BLaER1 (cell line): ENCODE results near the gene CDT1.

ENCODE experiments used
- H3K27ac ChIP-seq: shearing (Covaris generic); formaldehyde crosslinking; 2 replicates; pipeline ENCODE4 v1.8.1; 2022
- H3K27me3 ChIP-seq: shearing (Covaris generic); formaldehyde crosslinking; 2 replicates; pipeline ENCODE4 v1.8.1; 2022
- H3K36me3 ChIP-seq: shearing (Covaris generic); formaldehyde crosslinking; 2 replicates; pipeline ENCODE4 v1.8.1; 2022
- H3K4me1 ChIP-seq: shearing (Covaris generic); formaldehyde crosslinking; 2 replicates; pipeline ENCODE4 v1.8.1; 2022
- H3K4me2 ChIP-seq: shearing (Covaris generic); formaldehyde crosslinking; 2 replicates; pipeline ENCODE4 v1.8.1; 2022
- H3K4me3 ChIP-seq: shearing (Covaris generic); formaldehyde crosslinking; 2 replicates; pipeline ENCODE4 v1.8.1; 2022
- H3K9ac ChIP-seq: shearing (Covaris generic); formaldehyde crosslinking; 2 replicates; pipeline ENCODE4 v1.8.1; 2022
- H3K9me3 ChIP-seq: shearing (Covaris generic); formaldehyde crosslinking; 2 replicates; pipeline ENCODE4 v1.8.1; 2022
- H4K20me1 ChIP-seq: shearing (Covaris generic); formaldehyde crosslinking; 2 replicates; pipeline ENCODE4 v1.8.1; 2022
- Cebpa-rat ChIP-seq: shearing (Covaris generic); IDR thresholded peaks from 2 replicates; pipeline ENCODE4 v1.8.1; 2022

Gene CDT1

GRCh38 chr16:88854306-88855111, 50.9 kb downstream of the CDT1 start:
- Histone ChIP-seq H3K27me3 (no peaks in the 10 kb centered on the region), H3K4me1 (peaks cover 49% of the 10 kb centered on the region), H4K20me1 (peaks cover 83% of the 10 kb centered on the region), H3K4me2 (peak overlapping the region; percentile 97), H3K9me3 (no peaks in the 10 kb centered on the region), H3K27ac (no peak overlapping the region), H3K36me3 (peaks cover 37% of the 10 kb centered on the region), H3K4me3 (no peak overlapping the region), H3K9ac (peak overlapping the region; percentile 31; the same call in 1 of the 2 replicates)
- no peak for TF ChIP-seq Cebpa-rat

GRCh38 chr16:88855176-88855575, 51.6 kb downstream of the CDT1 start:
- Histone ChIP-seq H3K9ac (peak overlapping the region; percentile 31; the same call in 1 of the 2 replicates), H3K9me3 (no peaks in the 10 kb centered on the region), H3K4me2 (peak overlapping the region; percentile 97), H4K20me1 (peaks cover 83% of the 10 kb centered on the region), H3K4me1 (peaks cover 56% of the 10 kb centered on the region), H3K36me3 (peaks cover 30% of the 10 kb centered on the region), H3K27me3 (no peaks in the 10 kb centered on the region), H3K27ac (no peak overlapping the region), H3K4me3 (no peak overlapping the region)
- TF ChIP-seq Cebpa-rat: no peak

- Histone ChIP-seq H3K4me3 (peak overlapping the region; percentile 66), H3K27ac (peak overlapping the region; percentile 55; the same call in 1 of the 2 replicates), H3K4me2 (peak overlapping the region; percentile 97), H4K20me1 (peaks cover 83% of the 10 kb centered on the region), H3K9me3 (no peaks in the 10 kb centered on the region), H3K27me3 (no peaks in the 10 kb centered on the region), H3K36me3 (peaks cover 30% of the 10 kb centered on the region), H3K9ac (peak overlapping the region; percentile 74; the same call in 1 of the 2 replicates), H3K4me1 (peaks cover 62% of the 10 kb centered on the region)
- no peak for TF ChIP-seq Cebpa-rat
Observed at GRCh38 chr16:88855736-88856121, 52.1 kb downstream of the CDT1 start.

- peak overlapping the region; percentile 88 for H3K9ac ChIP-seq
- peak overlapping the region; percentile 97 for H3K4me2 ChIP-seq
- peak overlapping the region; percentile 94 for H3K4me3 ChIP-seq
- H3K36me3 ChIP-seq: peaks cover 30% of the 10 kb centered on the region
- H3K9me3 ChIP-seq: no peaks in the 10 kb centered on the region
- H3K27ac ChIP-seq: peak overlapping the region; percentile 89
- H3K4me1 ChIP-seq: peaks cover 67% of the 10 kb centered on the region
- H3K27me3 ChIP-seq: no peaks in the 10 kb centered on the region
- peaks cover 83% of the 10 kb centered on the region for H4K20me1 ChIP-seq
- TF ChIP-seq Cebpa-rat: no peak
Observed at GRCh38 chr16:88856122-88856827, 52.7 kb downstream of the CDT1 start.

GRCh38 chr16:88856828-88857727, 53.5 kb downstream of the CDT1 start, which contains the start of the genes GALNS and TRAPPC2L:
Gene GALNS (minus strand): TSS chr16:88856947. CDS start chr16:88856877, 70 bp downstream.
Gene TRAPPC2L (plus strand): TSS chr16:88857127. CDS start chr16:88857151, 24 bp downstream.
- Histone ChIP-seq H3K4me1 (peaks cover 74% of the 10 kb centered on the region), H3K4me3 (peak within 1 kb of the TSS; percentile 94), H3K27ac (peak within 1 kb of the TSS; percentile 89), H3K9ac (peak within 1 kb of the TSS; percentile 88), H3K36me3 (peaks cover 31% of the 10 kb centered on the region), H3K27me3 (no peaks in the 10 kb centered on the region), H3K9me3 (no peaks in the 10 kb centered on the region), H3K4me2 (peak within 1 kb of the TSS; percentile 97), H4K20me1 (peaks cover 80% of the 10 kb centered on the region)
- TF ChIP-seq Cebpa-rat: no peak

- H4K20me1 ChIP-seq: peaks cover 73% of the 10 kb centered on the region
- peak overlapping the region; percentile 94 for H3K4me3 ChIP-seq
- H3K4me2 ChIP-seq: peak overlapping the region; percentile 85
- H3K27me3 ChIP-seq: no peaks in the 10 kb centered on the region
- peaks cover 74% of the 10 kb centered on the region for H3K4me1 ChIP-seq
- H3K9me3 ChIP-seq: no peaks in the 10 kb centered on the region
- no peak for TF ChIP-seq Cebpa-rat
- H3K27ac ChIP-seq: peak overlapping the region; percentile 89
- H3K36me3 ChIP-seq: peaks cover 38% of the 10 kb centered on the region
- peak overlapping the region; percentile 88 for H3K9ac ChIP-seq
Observed at GRCh38 chr16:88857728-88858339, 54.2 kb downstream of the CDT1 start.
